GM12801 (cell line): ENCODE data around the gene TTC21B.

ENCODE experiments used
- CTCF ChIP-seq: IDR thresholded peaks from one replicate; pipeline ENCODE4 v1.5.1; 2011; ENCODE audit warnings: control low read depth; ENCODE audit not compliant: insufficient read length; ENCODE audit errors: extremely low read depth

Gene TTC21B

GRCh38 chr2:165871025-165871424, 82.6 kb downstream of the TTC21B start:
- no peak for TF ChIP-seq CTCF

- TF ChIP-seq CTCF, result no peak
Observed at GRCh38 chr2:165870346-165870745, 83.2 kb downstream of the TTC21B start.

GRCh38 chr2:165868211-165868610, 85.4 kb downstream of the TTC21B start:
- no peak for TF ChIP-seq CTCF

- no peak for TF ChIP-seq CTCF
Observed at GRCh38 chr2:165864296-165864695, 89.3 kb downstream of the TTC21B start.

- TF ChIP-seq CTCF, result no peak
Observed at GRCh38 chr2:165863810-165864261, 89.7 kb downstream of the TTC21B start.

GRCh38 chr2:165857876-165858275, 95.7 kb downstream of the TTC21B start:
- TF ChIP-seq CTCF, result no peak

- no peak for TF ChIP-seq CTCF
Observed at GRCh38 chr2:165852394-165852793, 101.2 kb downstream of the TTC21B start.

- no peak for TF ChIP-seq CTCF
Observed at GRCh38 chr2:165847001-165847400, 106.6 kb downstream of the TTC21B start.
